Measurements from ENCODE around the gene KLHL8.

Gene KLHL8

DNA sequence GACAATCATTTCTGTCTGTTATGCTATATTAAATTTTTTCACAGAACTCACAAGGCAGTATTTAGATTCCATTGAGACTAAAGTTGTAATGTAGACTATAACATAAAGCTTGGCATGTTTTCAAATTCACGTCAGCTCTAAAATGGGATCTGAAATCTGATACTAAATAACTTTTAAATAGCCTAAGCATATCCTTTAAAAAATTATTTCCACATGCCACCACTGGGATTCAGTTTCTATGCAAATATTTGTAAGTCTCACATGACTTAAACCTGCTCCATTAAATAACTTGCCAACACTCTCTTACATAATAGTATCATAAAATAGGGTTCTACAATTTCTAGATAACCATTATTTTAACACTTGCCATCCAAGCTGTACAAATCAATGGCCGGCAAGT lies 32.4 kb downstream of the KLHL8 start:
- in situ Hi-C loops (cut with MboI; ENCODE audit: low sequenced_read_pairs) = no loop called here
- no peaks in the 10 kb centered on the region for H3K36me3 ChIP-seq (replicated peaks)
- no peak overlapping the region for H3K4me3 ChIP-seq
- H3K4me1 ChIP-seq = peaks cover 2% of the 10 kb centered on the region; the same call in 1 of the 2 replicates
- no peaks in the 10 kb centered on the region for H3K9me3 ChIP-seq
- no peak for DNase-seq (ENCODE audit: low spot score in 2 of 2)
- H3K27me3 ChIP-seq (ENCODE audit: low read depth) = no peaks in the 10 kb centered on the region

DNA sequence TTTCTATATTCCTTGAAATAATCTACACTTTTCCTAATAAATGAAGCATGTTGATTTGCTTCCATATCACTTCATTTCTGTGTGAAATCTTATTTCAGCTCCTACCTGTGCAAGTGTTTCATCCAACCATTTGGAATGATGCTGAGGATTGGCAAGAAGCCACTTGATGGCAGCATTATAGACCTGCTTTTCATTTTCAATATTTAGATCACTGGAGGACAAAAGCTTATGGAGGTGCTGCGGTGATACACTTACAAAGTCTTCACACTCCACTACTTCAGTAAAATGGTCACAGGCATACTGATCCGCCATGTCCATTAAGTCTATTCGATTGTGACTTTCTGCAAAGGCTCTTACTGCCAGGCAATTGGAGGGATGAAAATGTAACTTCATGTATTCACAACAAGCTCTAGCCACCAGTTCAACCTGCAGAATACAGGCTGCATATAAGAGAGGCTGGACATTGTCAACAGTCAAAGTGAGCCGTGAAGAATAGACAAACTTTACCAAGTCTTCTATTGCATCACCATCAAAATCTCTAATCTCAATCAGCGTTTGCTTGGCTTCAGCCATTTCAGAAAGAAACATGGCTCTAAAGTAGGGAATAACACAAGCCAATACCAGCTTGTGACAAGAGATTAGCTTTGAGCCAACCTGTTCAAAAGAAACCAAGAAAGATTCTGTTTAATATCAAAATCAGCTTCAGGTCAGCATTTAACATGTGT lies 35.1 kb downstream of the KLHL8 start:
- H3K36me3 ChIP-seq (replicated peaks) = no peaks in the 10 kb centered on the region
- in situ Hi-C loops (cut with MboI; ENCODE audit: low sequenced_read_pairs) = no loop called here
- no peaks in the 10 kb centered on the region for H3K9me3 ChIP-seq
- no peaks in the 10 kb centered on the region for H3K27me3 ChIP-seq (ENCODE audit: low read depth)
- no peak overlapping the region for H3K4me3 ChIP-seq
- H3K4me1 ChIP-seq = peaks cover 2% of the 10 kb centered on the region; the same call in 1 of the 2 replicates
- no peak for DNase-seq (ENCODE audit: low spot score in 2 of 2)

DNA sequence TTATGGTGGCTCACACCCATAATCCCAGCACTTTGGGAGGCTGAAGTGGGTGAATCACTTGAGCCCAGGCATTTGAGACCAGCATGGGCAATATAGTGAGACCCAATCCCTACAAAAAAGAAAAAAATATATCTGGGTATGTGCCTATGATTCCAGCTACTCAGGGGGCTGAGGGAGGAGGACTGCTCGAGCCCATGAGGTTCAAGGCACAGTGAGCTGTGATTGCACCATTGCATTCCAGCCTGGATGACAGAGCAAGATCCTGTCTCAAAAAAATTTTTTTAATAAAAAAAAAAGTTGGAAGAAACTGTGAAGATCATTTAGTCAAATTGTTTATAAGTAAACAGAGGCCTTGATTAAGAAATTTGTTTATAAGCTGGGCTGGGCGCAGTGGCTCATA lies 39.7 kb downstream of the KLHL8 start:
- Histone ChIP-seq H3K36me3 (replicated peaks) (no peaks in the 10 kb centered on the region), H3K4me3 (no peak overlapping the region), H3K27me3 (ENCODE audit: low read depth) (no peaks in the 10 kb centered on the region), H3K9me3 (no peaks in the 10 kb centered on the region), H3K4me1 (no peaks in the 10 kb centered on the region; the same call in 1 of the 2 replicates)
- in situ Hi-C loops (cut with MboI; ENCODE audit: low sequenced_read_pairs) = no loop called here
- no peak for DNase-seq (ENCODE audit: low spot score in 2 of 2)

DNA sequence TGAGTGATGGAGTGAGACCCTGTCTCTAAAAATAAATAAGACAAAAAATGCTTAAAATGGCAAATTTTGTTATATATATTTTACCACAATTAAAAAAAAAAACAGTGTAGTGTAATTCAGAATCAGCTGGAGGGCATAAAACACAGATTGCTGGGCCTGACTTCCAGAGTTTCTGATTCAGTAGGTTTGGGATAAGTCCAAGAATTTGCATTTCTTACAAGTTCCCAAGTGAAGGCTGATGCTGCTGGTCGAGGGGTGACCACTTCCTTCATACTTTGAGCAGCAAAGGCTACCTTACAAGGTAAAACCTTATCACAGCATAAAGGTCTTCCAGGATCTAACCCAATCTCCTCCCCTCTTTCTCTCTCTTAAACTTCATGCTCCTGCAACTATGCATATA lies 40.7 kb downstream of the KLHL8 start:
- in situ Hi-C loops (cut with MboI; ENCODE audit: low sequenced_read_pairs) = no loop called here
- no peaks in the 10 kb centered on the region; the same call in 1 of the 2 replicates for H3K4me1 ChIP-seq
- no peak for DNase-seq (ENCODE audit: low spot score in 2 of 2)

DNA sequence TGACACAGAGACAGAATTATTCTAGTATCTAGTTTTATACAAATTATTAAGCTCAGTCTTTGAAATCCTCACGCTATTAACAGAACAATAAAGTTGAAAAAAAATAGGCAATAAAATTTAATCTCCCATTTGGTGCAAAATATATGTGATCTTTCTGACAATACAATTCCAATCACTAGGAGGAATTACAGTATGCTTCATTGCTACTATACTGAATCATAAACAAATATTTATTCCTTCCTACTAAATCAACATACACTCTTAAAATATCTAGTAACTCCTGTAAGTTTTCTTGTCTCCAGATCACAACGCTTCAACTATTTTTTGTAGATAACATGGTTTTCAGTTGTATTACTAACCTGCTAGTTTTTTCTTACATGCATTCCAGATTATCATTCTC lies 45.7 kb downstream of the KLHL8 start:
- in situ Hi-C loops (cut with MboI; ENCODE audit: low sequenced_read_pairs) = no loop called here
- no peak overlapping the region for H3K4me3 ChIP-seq
- H3K4me1 ChIP-seq = no peaks in the 10 kb centered on the region
- DNase-seq (ENCODE audit: low spot score in 2 of 2) = no peak
- no peaks in the 10 kb centered on the region for H3K36me3 ChIP-seq (replicated peaks)
- H3K9me3 ChIP-seq = no peaks in the 10 kb centered on the region
- H3K27me3 ChIP-seq (ENCODE audit: low read depth) = no peaks in the 10 kb centered on the region

More for the DNA sequence above, 40.7 kb downstream of the KLHL8 start:
- H3K9me3 ChIP-seq = no peaks in the 10 kb centered on the region
- H3K4me3 ChIP-seq = no peak overlapping the region
- H3K27me3 ChIP-seq (ENCODE audit: low read depth) = no peaks in the 10 kb centered on the region
- H3K36me3 ChIP-seq (replicated peaks) = no peaks in the 10 kb centered on the region

DNA sequence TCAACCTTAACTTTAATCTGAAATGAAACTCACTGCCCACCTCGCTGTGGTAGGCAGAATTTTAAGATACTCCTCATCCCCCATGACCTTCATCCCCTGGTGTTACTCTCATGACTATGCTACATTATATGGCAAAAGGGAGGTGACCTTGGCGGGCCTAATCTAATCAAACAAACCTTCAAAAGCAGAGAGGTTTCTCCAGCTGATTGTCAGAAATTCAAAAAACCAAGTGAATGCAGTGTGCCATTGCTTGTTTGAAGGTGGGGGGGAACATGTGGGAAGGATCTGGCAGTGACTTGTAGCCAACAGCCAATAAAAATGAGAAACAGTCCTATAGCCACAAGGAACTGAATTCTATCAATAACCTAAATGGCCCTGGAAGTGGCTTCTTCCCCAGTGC lies 48.5 kb downstream of the KLHL8 start:
- Histone ChIP-seq H3K4me3 (no peak overlapping the region), H3K4me1 (no peaks in the 10 kb centered on the region), H3K36me3 (replicated peaks) (no peaks in the 10 kb centered on the region), H3K27me3 (ENCODE audit: low read depth) (no peaks in the 10 kb centered on the region), H3K9me3 (no peaks in the 10 kb centered on the region)
- in situ Hi-C loops (cut with MboI; ENCODE audit: low sequenced_read_pairs) = no loop called here
- no peak for DNase-seq (ENCODE audit: low spot score in 2 of 2)

DNA sequence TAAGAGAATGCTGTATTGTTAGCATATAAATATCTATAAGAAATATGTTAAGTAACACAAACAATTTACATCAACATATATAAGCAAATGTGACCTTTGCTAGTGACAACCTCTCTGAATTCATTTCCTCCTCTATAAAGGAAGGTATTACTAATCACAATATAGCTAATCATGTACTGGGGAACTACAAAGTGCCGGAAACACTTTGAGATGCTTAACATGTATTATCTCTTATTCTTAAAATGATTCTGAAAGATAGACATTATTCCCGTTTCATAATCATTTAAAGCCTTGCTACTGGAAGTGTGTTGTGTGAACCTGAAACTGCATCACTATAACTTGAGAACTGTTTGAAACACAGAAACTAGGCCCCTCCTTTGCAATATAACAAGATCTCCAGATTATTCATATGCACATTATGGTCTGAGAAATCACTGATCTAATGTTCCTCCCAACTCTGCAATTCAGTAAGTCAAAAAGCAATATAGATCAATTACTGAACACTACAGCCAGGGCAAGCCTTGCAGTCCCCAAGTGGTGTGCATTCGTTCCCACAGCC lies 54.0 kb downstream of the KLHL8 start:
- DNase-seq (ENCODE audit: low spot score in 2 of 2) = no peak
- no peak overlapping the region for H3K4me3 ChIP-seq
- in situ Hi-C loops (cut with MboI; ENCODE audit: low sequenced_read_pairs) = no loop called here
- H3K27me3 ChIP-seq (ENCODE audit: low read depth) = no peaks in the 10 kb centered on the region
- H3K36me3 ChIP-seq (replicated peaks) = no peaks in the 10 kb centered on the region; the same call in 1 of the 2 replicates
- H3K9me3 ChIP-seq = no peaks in the 10 kb centered on the region
- H3K4me1 ChIP-seq = peaks cover 3% of the 10 kb centered on the region

DNA sequence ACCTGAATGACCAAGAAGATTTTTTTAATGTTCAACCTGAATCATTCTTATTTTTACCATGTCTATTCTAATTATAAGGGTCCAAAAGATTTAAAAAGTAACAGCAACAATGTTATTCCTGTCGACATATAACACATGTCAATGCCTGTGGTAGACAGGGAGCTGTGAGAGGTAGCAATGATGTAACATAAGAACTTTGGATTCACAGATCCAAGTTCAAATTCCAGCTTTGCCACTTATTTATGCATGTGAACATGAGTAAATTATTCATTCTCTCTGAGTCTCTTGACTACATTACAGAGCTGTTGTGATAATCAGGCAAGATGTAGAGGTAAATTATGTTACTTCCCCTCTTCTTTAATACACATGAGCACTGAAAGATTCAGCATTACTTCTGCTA lies 54.5 kb downstream of the KLHL8 start:
- H3K9me3 ChIP-seq = no peaks in the 10 kb centered on the region
- peaks cover 3% of the 10 kb centered on the region for H3K4me1 ChIP-seq
- H3K27me3 ChIP-seq (ENCODE audit: low read depth) = no peaks in the 10 kb centered on the region
- no peak for DNase-seq (ENCODE audit: low spot score in 2 of 2)
- in situ Hi-C loops (cut with MboI; ENCODE audit: low sequenced_read_pairs) = no loop called here
- no peaks in the 10 kb centered on the region; the same call in 1 of the 2 replicates for H3K36me3 ChIP-seq (replicated peaks)
- no peak overlapping the region for H3K4me3 ChIP-seq

DNA sequence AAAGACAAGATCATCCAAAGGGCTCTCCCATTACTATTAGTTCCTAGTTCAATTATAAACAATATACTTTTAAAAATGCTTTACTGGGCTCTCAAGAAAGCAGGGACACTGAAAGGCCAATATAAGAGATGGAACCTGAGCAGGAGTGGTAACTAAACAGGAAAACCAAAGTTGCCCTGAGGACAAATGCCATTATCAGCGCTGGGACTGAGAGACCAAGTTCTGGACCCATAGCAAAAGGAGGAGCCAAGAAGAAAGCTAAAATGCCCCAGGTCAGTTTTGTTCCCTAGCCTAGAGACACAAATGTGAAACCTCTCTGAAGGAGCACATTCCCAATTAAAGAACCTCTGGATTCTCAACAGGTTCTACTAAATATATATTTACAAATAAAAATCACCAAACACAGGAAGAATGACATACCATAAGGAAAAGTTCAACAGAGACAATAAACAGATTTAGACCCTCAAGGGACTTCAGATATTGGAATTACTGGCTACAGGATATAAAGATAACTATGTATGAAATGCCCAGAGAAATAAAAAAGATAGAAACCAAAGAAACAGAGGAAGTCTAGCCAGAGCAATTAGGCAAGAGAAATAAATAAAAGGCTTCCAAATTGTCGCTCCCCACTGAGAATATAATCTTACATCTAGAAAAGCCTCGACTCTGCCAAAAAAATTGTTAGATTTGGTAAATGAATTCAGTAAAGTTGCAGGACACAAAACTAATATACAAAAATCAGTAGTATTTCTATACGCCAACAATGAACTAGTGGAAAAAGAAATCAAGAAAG lies 67.1 kb downstream of the KLHL8 start:
- Histone ChIP-seq H3K27me3 (ENCODE audit: low read depth) (no peaks in the 10 kb centered on the region), H3K36me3 (replicated peaks) (no peaks in the 10 kb centered on the region), H3K4me1 (peaks cover 4% of the 10 kb centered on the region; the same call in 1 of the 2 replicates), H3K4me3 (no peak overlapping the region), H3K9me3 (no peaks in the 10 kb centered on the region)
- no peak for DNase-seq (ENCODE audit: low spot score in 2 of 2)
- in situ Hi-C loops (cut with MboI; ENCODE audit: low sequenced_read_pairs) = no loop called here

DNA sequence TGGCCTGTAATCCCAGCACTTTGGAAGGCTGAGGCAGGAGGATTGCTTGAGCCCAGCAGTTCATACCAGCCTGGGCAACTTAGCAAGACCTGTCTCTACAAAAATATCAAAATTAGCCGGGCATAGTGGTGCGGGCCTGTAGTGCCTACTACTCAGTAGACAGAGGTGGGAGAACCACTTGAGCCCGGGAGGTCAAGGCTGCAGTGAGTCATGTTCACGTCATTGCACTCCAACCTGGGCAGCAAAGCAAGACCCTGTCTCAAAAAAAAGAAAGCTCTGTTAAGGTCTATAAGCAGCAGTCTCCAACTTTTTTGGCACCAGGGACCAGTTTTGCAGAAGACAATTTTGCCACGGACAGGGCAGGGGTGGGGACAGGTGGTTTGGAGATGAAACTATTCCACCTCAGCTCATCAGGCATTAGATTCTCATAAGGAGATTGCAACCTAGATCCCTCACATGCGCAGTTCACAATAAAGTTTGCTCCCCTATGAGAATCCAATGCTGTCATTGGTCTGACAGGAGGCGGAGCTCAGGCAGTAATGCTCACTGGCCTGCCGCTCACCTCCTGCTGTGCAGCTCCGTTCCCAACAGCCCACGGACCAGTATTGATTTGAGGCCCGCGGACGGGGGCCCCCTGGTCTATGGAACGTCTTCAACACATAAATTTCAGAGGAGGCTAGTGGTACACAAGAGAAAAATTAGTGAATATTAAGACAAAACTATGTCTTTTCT lies 67.9 kb downstream of the KLHL8 start:
- H3K4me1 ChIP-seq = peaks cover 4% of the 10 kb centered on the region; the same call in 1 of the 2 replicates
- in situ Hi-C loops (cut with MboI; ENCODE audit: low sequenced_read_pairs) = no loop called here
- H3K4me3 ChIP-seq = no peak overlapping the region
- no peak for DNase-seq (ENCODE audit: low spot score in 2 of 2)
- no peaks in the 10 kb centered on the region for H3K27me3 ChIP-seq (ENCODE audit: low read depth)
- H3K9me3 ChIP-seq = no peaks in the 10 kb centered on the region
- no peaks in the 10 kb centered on the region for H3K36me3 ChIP-seq (replicated peaks)

DNA sequence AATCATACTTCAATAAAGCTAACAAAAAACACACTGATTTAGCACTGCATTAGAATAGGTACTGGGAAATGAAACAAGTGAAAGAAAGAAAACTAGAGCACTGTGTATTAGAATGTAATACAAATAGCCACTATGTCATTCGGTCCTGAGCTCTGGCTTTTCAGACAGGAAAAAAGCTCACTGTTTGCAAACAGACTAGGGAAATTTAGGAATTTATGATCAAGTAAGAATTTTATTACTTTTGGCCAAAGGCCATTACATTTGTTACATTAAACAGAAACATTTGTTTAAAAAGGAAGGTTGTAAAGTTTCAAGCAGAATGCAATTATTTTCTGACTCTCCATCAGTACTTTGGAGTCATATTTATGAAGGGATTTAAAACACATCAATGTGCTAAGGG lies 68.7 kb downstream of the KLHL8 start:
- no peaks in the 10 kb centered on the region for H3K9me3 ChIP-seq
- no peak overlapping the region for H3K4me3 ChIP-seq
- peaks cover 4% of the 10 kb centered on the region; the same call in 1 of the 2 replicates for H3K4me1 ChIP-seq
- in situ Hi-C loops (cut with MboI; ENCODE audit: low sequenced_read_pairs) = no loop called here
- no peak for DNase-seq (ENCODE audit: low spot score in 2 of 2)
- no peaks in the 10 kb centered on the region for H3K27me3 ChIP-seq (ENCODE audit: low read depth)
- no peaks in the 10 kb centered on the region for H3K36me3 ChIP-seq (replicated peaks)

DNA sequence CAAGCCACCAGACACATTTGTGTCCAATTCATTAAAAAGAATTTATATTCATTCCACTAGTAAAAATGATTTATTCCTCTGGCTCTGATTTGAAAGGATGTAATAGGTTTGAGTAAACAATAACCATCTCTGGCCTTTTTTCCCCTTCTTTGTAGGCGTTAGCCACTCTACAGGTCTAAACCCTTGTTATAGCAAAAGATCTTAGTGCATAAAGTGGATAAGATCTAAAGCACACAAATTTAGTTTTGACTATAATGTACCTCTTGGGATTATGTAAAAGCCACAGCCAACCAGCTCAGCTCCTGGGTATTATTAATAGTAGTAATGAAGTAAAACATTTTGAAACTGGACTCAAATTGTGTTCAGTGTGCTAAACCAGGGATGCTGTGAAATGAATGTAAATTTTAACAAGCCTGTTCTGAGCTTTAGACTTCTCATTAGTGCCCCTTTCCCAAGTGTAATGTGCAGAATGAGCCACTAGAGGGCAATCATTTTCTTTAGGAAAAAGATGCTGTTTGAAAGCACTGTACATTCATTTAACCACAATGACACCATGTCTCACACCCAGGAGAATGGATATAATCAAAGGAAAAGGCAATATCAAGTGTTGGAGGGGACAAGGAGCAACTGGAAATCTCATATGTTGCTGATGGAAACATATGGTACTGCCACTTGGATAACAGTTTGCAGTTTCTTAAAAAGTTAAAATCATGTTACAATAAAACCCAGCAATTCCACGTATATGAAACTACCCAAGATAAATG lies 69.7 kb downstream of the KLHL8 start:
- H3K36me3 ChIP-seq (replicated peaks) = no peaks in the 10 kb centered on the region
- H3K4me1 ChIP-seq = peaks cover 4% of the 10 kb centered on the region; the same call in 1 of the 2 replicates
- no peaks in the 10 kb centered on the region for H3K9me3 ChIP-seq
- in situ Hi-C loops (cut with MboI; ENCODE audit: low sequenced_read_pairs) = no loop called here
- no peaks in the 10 kb centered on the region for H3K27me3 ChIP-seq (ENCODE audit: low read depth)
- DNase-seq (ENCODE audit: low spot score in 2 of 2) = peak; percentile 74 to 80
- H3K4me3 ChIP-seq = no peak overlapping the region

DNA sequence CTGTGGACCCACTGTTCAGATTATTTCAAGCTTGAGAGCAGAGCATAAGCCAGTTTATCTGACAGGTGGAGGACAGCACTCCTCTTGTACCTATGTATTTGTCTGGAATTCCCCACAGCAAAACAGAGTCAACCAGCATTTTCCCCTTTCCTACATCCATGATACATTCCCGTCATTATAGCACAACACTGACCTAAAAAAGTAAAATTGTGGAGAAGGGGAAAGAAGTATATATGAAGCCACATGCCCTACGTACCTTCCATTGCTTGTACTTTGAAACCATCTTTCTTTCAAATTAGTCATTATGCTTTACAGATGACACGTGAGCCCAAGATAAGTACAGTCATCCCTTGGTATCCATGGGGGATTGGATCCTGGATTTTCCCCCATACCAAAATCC lies 73.3 kb downstream of the KLHL8 start:
- H3K27me3 ChIP-seq (ENCODE audit: low read depth) = no peaks in the 10 kb centered on the region
- in situ Hi-C loops (cut with MboI; ENCODE audit: low sequenced_read_pairs) = loop anchor here (10.0 to 25.0 kb wide), 2 partner anchors 88 to 690 kb away; partner anchors contain the start of gene MEPE
- no peaks in the 10 kb centered on the region; the same call in 1 of the 2 replicates for H3K4me1 ChIP-seq
- DNase-seq (ENCODE audit: low spot score in 2 of 2) = no peak
- no peaks in the 10 kb centered on the region; the same call in none of the 2 replicates for H3K36me3 ChIP-seq (replicated peaks)
- H3K9me3 ChIP-seq = no peaks in the 10 kb centered on the region
- H3K4me3 ChIP-seq = no peak overlapping the region

All from HAP-1 (cell line).